HG03066 (cell line): ENCODE results near the gene BRINP2.

Experiments used
- ATAC-seq: cut with Tn5 transposase; IDR thresholded peaks from one replicate; pipeline ENCODE4 v1.9.1; 2021; ENCODE audit warnings: low read depth; ENCODE audit not compliant: unreplicated experiment

Gene BRINP2

DNA sequence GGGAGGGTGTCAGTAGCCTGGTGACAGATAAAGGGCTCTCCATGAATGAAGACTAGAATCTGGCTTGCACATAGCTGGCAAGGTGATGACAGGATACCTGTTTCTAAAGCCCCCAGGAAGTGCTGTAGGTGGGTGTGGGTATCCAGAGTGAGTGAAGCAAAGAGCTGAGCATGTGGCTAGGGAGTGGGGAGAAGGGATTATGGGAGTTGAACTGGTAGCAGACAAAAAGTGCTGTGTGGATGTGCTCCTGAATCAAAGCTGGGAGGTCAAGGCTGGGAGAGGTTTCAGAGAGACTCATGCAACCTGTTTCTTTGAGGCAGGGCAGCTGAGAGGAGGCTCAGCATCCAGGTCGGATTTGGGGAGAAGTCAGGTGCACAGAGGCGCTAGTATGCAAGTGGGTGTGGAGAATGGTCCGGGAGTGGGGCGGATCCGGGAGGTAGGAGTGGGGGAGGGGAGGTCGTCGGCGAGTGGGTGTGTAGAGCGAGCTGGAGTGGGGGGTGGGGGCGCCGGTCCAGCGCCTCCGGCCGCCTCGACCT, 6.8 kb upstream of the BRINP2 start:
- ATAC-seq: no peak

DNA sequence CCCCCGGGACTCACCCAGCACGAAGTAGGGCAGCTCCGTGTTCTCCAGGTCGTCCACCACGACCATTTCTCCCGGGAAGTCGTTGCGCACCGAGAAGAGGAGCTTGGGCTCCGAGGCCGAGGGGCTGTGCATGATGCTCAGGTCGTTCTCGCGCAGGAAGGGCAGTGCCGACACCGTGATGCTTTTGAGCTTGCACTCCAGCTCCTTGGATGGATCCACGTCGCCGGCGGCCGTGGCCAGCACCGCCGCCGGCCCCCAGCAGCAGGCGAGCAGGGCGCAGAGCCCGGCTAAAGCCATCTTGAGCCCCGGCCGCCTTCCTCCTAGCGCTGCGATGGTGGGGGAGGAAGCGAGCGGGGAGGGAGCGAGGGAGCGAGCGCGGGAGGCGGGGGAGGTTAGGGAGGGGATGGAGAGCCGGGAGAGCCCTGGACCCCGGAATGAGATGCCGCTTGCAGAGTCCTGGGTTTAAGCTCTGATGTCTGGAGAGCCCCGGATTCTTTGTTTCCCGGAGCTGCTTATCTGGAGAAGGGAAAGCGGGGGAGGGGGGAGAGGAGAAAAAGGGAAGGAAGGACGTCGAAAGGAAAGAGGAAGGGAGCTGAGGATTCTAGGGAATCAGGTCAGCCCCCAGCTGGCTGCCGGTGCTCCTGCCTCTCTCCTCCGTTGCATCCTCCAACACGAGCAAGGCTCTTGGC, 6.2 kb upstream of the BRINP2 start, which contains the start of gene ASTN1:
Gene ASTN1, minus strand, starts transcription at position 333 of the 689 bp plus-strand sequence. Its CDS starts 36 bp downstream, at position 297.
- ATAC-seq: no peak

DNA sequence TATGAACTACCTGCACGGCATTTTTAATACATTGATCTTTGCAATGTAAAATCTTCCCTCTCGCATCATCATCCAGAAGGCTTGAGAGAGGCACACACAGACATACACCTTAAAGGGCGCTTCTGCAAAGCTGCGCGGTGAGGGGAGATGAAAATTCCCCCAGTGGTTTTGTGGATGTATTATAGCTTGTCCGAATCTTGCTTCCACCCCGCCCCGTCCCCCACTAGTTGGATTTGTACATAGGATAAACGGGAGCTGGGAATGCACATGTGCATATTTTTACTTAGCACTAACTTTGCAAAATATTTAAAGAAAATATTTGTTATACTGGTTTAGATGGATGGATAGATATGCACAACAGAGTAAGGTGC, 5.7 kb upstream of the BRINP2 start:
- ATAC-seq: no peak

DNA sequence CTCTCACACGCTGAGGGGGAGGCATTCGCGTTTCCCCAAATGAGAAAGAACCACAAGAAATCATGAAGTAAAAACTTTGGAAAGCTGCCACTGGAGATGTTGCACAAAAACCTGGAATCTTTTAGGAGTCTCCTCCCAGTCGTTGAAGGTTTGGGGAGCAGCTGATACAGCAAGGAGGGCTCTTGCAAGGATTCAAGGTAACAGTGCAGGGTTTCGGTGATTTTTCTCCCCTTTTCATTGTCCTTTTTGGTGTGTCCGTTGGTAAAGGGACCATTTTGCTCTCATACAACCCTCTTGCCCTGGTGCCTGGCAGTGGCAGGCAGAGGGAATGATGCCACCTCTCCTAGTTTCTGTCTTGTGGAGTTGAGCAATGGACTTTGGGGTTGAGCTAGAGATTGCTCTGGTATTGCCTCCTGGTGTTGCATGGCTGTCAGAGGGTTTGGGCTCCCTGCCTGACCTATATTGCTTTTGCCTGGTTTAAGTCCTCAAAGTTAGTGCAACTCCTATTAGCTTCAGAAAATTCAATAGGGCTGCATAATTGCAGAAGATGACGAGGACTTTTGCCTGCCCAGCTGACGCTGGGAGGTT, 872 bp downstream of the BRINP2 start:
- ATAC-seq: no peak

- ATAC-seq: no peak
Measured at GRCh38 chr1:177172272-177172671, 1.5 kb downstream of the BRINP2 start.

DNA sequence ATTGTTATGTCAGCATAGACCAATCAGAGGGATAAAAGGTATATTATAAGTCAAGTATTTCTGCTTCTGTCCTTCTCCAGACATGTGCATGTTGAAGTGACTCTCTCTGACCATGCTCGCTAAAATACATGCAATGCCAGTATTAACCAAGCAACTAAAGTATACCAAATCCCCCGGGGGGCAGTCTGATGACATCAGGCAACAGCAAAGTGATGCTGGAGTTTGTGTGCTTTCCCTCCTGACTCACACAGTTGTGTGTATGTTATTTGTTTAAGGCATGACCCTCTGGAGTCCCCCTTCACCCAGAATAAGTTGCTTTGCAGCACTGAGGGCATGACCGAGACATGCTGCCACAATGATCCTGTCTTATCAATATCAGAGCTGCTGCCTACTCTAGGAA, 2.1 kb downstream of the BRINP2 start:
- no peak for ATAC-seq

DNA sequence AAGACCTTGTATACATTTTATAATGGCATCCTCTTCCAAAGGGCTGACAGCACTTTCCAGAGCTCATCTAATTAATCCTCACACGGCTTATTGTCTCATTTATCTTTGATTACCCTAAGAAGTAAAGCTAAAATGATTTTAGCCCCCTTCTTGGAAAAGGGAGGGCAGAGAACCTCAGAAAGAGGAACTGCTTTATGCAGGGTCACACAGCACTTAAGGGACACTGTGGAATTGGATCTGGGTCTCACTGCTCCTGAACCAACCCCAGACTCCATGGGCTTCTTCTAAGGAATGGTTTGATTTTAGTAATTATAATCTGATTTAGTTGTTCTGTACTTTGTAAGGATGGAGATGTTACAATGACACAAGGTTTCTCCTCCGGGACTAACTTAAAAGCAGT, 3.2 kb downstream of the BRINP2 start:
- no peak for ATAC-seq

DNA sequence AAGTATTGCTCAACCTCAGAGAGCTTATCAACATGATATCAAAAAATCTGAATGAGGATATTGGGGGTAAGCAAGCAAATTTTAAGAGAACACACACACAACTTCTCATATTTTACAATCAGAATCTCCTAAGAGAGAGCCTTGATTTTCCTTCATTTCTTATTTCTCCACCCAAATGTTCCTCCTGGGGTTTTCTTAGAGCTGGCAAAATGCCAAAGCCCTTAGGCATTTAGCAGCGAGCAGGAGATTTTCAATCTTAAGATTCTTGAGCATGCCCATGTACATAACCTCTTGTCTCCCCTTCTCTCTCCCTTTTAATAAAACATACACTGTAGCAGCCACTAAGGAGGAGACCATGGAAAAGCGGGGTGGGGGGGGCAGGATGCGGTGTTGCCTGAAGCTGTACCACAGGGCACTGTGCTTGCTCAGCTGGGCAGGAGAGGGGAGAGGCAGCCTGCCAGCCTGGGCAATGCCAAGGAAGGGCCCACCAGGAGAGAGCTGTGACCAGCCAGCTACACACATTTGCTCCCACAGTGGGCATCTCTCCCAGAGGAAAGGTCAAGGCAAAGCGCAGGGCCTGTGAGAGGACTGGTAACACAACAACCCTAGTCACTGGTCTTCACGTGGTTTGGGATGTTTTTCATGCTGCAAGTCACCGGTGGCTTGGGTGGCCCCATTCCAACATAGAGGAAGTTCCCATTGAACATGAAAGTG, 4.3 kb downstream of the BRINP2 start:
- ATAC-seq: no peak

DNA sequence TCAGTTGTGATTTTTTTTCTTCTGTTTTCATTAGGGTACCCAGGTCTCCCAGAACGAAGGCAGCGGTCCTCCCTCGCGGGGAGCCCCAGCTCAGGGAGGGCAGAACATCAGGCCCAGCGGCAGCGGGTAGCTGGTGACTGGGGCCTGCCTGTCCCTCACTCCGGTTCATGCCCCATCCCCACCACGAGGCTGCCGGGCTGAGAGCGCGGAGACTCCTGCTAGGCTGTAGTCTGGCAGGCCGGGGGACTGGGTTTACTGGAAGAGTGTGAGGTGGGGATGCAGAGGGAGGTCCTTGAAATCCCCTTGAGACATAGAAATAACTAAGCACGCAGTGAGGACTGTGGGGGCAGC, 10.5 kb downstream of the BRINP2 start:
- ATAC-seq: peak; percentile 10

- peak; percentile 97 for ATAC-seq
Measured at GRCh38 chr1:177181631-177182291, 11.0 kb downstream of the BRINP2 start.

- ATAC-seq: no peak
Measured at GRCh38 chr1:177183836-177184235, 13.1 kb downstream of the BRINP2 start.

- no peak for ATAC-seq
Measured at GRCh38 chr1:177185209-177185608, 14.5 kb downstream of the BRINP2 start.

DNA sequence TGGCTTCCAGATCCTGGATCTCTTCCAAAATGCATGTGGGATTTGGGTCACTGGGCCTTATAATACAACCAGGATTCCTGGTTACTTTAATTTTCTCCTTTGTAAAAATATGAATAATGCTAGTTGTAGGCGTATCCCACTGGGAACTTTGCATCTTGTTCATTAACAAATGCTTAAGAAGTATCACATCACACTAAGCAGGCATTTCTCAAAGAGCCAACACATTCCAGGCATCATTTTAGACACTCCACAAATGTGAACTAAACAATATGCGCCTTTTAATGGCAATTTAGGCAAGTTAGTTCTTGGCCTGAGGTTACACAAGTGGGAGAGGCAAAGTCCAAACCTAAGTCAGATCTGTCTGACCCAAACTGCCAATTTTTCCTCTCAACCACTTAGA, 15.9 kb downstream of the BRINP2 start:
- ATAC-seq: no peak

GRCh38 chr1:177190308-177190970, 19.7 kb downstream of the BRINP2 start:
- ATAC-seq: no peak

GRCh38 chr1:177198243-177198642, 27.5 kb downstream of the BRINP2 start:
- no peak for ATAC-seq

DNA sequence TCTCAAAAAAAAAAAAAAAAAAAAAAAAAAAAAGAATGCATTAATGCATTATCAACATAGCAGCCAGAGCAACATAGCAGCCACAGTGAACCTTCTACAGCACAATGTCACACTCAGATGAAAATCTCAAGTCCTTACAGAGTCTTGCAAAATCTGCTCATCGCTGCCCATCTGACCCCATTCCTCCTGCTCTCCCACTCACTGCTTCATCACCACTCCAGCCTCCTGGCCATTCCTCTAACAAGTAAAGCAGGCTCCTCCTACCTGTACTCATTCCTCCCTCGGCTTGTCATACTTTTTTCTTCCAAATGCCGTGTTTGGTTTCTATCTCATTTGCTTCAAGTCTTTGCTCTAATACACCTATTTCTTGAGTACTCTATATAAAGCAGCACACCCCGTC, 29.5 kb downstream of the BRINP2 start:
- no peak for ATAC-seq

GRCh38 chr1:177206831-177207355, 36.1 kb downstream of the BRINP2 start:
- no peak for ATAC-seq

DNA sequence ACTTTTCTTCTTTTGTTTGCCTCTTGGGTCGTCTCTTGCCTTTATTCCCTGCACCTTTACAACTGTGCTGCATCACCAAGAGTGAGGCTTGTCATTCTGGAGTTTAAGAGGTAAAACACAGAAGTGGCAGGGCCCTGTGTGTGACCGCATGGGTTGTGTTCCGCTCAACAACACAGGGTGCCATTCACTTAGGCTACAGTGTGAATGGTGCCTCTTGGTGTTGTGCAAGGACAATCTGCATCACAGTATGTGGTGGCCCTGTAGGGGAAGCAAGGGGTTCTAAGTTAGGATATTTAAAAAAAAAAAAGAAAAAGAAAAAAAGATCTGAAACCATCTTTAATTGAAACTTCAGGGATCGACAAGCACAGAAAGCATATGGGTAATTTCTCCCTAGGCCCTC, 38.2 kb downstream of the BRINP2 start:
- no peak for ATAC-seq

GRCh38 chr1:177209357-177209756, 38.6 kb downstream of the BRINP2 start:
- no peak for ATAC-seq

DNA sequence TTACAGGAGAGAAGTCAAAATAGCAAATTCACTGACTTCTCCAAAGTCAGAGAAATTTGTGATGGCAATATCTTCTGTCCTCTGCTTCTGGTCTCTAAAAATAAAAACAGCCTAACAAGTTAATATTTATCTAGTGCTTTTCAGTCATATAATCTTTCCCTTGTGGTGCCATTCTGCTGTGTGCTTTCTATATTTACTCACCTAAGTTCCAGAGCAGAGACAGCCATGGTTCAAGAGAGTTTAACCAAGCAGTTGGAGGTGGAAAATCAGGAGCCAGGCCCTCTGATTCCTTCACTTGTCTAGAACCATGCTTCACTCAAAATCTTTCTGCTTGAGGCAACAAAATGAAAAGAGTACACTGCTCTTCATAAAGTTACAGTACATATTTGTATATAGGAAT, 39.3 kb downstream of the BRINP2 start:
- no peak for ATAC-seq
